Activated CD4-positive, alpha-beta T cell treated with anti-CD3 and anti-CD28 coated beads, Interleukin-2, amount 10 ng/mL, durations not matched to agents 7 days and 5 days (primary cell): ENCODE data around the gene CYB5D1. TPM values are rescaled to one million over a fixed set of nuclear protein-coding genes. Genes with fewer than 3 reads are reported as not detected.

Experiments used
- CTCF ChIA-PET: fragments of 350-600 bp; sonication (Branson Sonifier 250); formaldehyde crosslinking; loops from one replicate; lab custom pipeline; 2021; ENCODE audit warnings: antibody characterized with exemption; lab: Charles Lee
- POLR2A ChIA-PET: fragments of 350-600 bp; sonication (Branson Sonifier 250); formaldehyde crosslinking; loops from one replicate; lab custom pipeline; 2021; ENCODE audit warnings: antibody characterized with exemption; lab: Charles Lee
- DNase-seq: peaks from one replicate; pipeline ENCODE4 v3.0.0-alpha.2; 2020
- H3K27ac Mint-ChIP-seq: one replicate; pipeline ENCODE4 v1.8.0; 2021; ENCODE audit warnings: mild to moderate bottlenecking, moderate library complexity, mixed read lengths
- H3K27me3 Mint-ChIP-seq: one replicate; pipeline ENCODE4 v1.8.0; 2021; ENCODE audit warnings: mixed read lengths
- H3K36me3 Mint-ChIP-seq: one replicate; pipeline ENCODE4 v1.8.0; 2021; ENCODE audit warnings: low read depth, mixed read lengths
- H3K4me1 Mint-ChIP-seq: one replicate; pipeline ENCODE4 v1.8.0; 2021; ENCODE audit warnings: mixed read lengths
- H3K4me3 Mint-ChIP-seq: one replicate; pipeline ENCODE4 v1.8.0; 2021; ENCODE audit warnings: mild to moderate bottlenecking, moderate library complexity, mixed read lengths
- H3K9me3 Mint-ChIP-seq: one replicate; pipeline ENCODE4 v1.8.0; 2021; ENCODE audit warnings: mixed read lengths
- total RNA-seq, 2 experiments: library from RNA; stranded (reverse); gene quantifications; one replicate each; pipeline ENCODE4 v1.2.3, GENCODE V29; 2021

Gene CYB5D1
- total RNA-seq, 2 experiments from 2014 or later = 8.2 to 9.0 TPM

DNA sequence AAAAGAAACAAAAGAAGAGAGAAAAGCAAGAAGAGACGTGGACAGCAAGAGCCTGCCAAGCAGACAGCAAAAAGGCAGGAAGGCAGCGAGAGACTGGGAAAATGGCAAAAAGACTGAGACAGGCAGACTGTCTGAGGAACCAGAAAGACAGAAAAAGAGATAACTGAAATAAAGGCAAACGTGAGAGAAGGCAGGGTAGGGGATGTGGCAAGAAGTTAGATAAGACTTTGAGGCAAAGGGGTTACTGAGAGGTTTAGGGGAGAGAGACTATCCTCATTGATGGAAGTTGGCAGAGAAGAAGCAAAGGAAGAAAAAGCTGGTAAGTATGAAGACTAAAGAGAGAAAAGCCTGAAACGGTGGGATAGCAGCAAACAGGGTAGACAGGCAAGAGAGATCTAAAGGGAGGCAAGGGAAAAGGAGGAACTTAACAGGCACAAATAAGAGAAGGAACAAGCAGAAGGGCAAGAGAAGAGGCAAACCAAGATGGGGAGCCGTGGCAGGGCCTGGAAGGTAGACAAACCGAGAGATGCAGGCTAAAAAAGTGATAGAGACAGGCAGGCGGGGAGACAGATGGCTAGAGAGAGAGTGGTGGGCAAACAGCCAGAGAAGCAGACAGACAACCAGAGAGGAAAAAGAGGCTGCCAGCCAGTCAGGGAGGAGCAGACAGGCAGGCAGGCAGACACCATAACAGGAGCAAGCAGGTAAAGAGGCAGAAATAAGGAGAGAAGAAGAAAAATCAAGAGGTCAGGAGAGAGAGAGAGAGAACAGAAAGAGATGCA, 23.7 kb downstream of the CYB5D1 start:
- peaks cover 4% of the 10 kb centered on the region for H3K36me3 Mint-ChIP-seq
- H3K9me3 Mint-ChIP-seq = no peaks in the 10 kb centered on the region
- H3K27ac Mint-ChIP-seq = no peak overlapping the region
- H3K27me3 Mint-ChIP-seq = no peaks in the 10 kb centered on the region
- H3K4me3 Mint-ChIP-seq = no peak overlapping the region
- H3K4me1 Mint-ChIP-seq = peaks cover 7% of the 10 kb centered on the region
- no peak for DNase-seq
- CTCF ChIA-PET = no interaction called here
- POLR2A ChIA-PET = no interaction called here

DNA sequence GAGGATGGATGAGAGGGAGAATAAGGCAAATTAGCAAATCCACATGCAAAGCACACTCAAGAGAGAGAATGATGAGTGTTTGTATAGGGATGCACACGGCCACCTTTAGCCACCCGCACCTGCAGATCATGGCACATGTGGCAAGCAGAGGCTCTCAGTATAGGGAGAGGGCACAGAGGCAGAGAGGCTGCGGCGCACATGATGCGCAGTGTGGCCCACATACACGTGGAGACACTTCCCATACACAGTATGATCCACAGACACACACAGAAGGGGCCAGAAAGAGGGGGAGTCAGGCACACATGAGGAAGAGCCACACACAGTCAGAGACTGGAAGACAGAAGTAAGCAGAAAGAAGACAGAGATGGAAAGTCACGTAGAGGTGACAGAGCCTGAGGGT, 24.3 kb downstream of the CYB5D1 start:
- no peak for DNase-seq
- CTCF ChIA-PET = no interaction called here
- Mint-ChIP-seq H3K9me3 (no peaks in the 10 kb centered on the region), H3K4me3 (no peak overlapping the region), H3K36me3 (peaks cover 3% of the 10 kb centered on the region), H3K27ac (no peak overlapping the region), H3K27me3 (no peaks in the 10 kb centered on the region), H3K4me1 (peaks cover 7% of the 10 kb centered on the region)
- POLR2A ChIA-PET = no interaction called here

DNA sequence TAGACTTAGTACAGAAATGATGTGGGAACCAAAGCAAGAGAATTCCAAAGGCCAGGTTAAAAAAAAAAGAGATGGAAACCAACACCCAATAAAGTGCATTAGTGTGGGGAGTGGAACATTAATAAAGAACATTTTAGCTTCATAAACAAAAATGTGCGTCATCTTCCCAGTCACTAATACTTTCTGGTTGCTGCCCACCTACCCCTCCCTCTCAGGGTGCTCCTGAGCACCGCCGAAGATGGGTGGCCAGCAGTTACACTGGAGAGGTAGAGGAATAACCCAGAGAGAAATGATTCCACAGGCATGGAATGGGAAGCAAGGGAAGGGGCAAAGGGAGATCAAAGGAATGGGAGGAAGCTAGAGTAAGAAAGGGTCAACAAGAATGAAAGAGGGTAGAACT, 24.8 kb downstream of the CYB5D1 start:
- peaks cover 6% of the 10 kb centered on the region for H3K4me1 Mint-ChIP-seq
- peaks cover 3% of the 10 kb centered on the region for H3K36me3 Mint-ChIP-seq
- no peak overlapping the region for H3K4me3 Mint-ChIP-seq
- H3K27ac Mint-ChIP-seq = no peak overlapping the region
- H3K27me3 Mint-ChIP-seq = no peaks in the 10 kb centered on the region
- H3K9me3 Mint-ChIP-seq = no peaks in the 10 kb centered on the region
- DNase-seq = no peak
- ChIA-PET CTCF (interaction anchor here (1.2 to 1.6 kb wide), 2 partner anchors 11 to 107 kb away, joined by 4 to 5 read pairs; no protein-coding TSS in a partner anchor), POLR2A (no interaction called here)

DNA sequence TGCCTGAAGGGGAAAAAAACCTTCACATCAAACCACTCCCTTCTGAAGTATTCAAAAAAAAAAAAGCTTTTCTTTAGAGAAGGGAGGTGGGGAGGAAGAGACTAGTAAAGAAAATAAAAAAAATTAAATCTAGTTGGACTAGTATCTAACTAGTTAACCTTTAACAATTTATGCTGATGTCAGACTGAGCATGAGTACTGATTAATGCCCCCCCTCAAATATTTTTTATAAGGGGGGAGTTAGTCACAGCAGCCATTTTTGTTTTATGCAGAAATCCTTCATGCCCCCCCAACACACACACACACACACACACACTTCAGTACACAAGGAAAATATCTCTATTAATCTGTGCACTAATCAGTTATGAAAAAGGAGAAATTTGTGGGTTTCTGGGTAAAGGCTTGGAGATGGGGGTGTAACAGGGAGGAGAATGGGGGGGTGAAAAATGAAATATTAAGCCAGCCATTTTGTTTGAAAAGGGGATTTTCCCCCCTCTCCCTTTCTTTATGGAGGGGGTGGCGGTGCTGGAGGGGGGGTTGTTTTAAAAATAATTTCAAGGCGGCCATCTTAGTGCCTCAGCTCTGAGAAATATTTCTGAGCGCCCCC, 26.1 kb downstream of the CYB5D1 start:
- H3K27ac Mint-ChIP-seq = peak overlapping the region; percentile 85

DNA sequence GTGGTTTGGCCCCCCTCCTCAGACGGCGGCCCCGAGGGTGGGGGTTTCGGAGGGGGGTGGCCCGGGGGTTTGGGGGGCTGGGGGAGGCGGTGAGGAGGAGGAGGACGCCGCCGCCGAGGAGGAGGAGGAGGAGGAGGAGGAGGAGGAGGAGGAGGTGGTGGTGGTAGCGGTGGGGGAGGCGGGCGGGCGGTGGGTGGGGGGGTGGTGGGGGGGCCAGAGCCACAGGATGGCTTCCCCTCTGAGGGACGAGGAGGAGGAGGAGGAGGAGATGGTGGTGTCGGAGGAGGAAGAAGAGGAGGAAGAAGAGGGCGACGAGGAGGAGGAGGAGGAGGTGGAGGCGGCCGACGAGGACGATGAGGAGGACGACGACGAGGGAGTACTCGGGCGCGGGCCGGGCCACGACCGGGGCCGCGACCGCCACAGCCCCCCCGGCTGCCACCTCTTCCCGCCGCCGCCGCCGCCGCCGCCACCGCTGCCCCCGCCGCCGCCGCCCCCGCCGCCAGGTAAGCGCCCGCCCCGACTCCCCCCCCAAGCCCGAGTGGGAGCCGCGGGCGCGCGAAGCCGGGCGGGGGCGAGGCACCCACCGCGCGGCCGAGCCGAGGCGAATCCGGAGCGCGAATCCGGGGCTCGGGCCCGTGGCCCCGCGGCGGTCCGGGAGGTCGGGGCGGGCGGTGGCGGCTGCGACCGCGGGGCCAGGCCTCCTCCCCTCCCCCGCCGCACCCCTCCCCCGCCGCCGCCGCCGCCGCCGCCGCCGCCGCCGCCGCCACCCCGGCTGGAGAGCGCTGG, 27.0 kb downstream of the CYB5D1 start:
- Mint-ChIP-seq H3K4me3 (peak overlapping the region; percentile 71), H3K36me3 (peaks cover 6% of the 10 kb centered on the region), H3K27me3 (no peaks in the 10 kb centered on the region), H3K9me3 (no peaks in the 10 kb centered on the region), H3K27ac (peak overlapping the region; percentile 83), H3K4me1 (peaks cover 6% of the 10 kb centered on the region)
- ChIA-PET POLR2A (interaction anchor here (0.6 kb wide), 1 partner anchor 402 kb away, joined by 3 read pairs; no protein-coding TSS in a partner anchor), CTCF (no interaction called here)
- DNase-seq = peak; percentile 36

More for the DNA sequence above, 26.1 kb downstream of the CYB5D1 start:
- H3K36me3 Mint-ChIP-seq = peaks cover 3% of the 10 kb centered on the region
- H3K9me3 Mint-ChIP-seq = no peaks in the 10 kb centered on the region
- ChIA-PET CTCF (interaction anchor here (0.6 to 1.6 kb wide), 5 partner anchors 12 to 758 kb away, joined by 3 to 5 read pairs (median 3); partner anchors contain the start of gene PFAS), POLR2A (no interaction called here)
- H3K27me3 Mint-ChIP-seq = no peaks in the 10 kb centered on the region
- peak overlapping the region; percentile 71 for H3K4me3 Mint-ChIP-seq
- peaks cover 6% of the 10 kb centered on the region for H3K4me1 Mint-ChIP-seq
- DNase-seq = peak; percentile 35

DNA sequence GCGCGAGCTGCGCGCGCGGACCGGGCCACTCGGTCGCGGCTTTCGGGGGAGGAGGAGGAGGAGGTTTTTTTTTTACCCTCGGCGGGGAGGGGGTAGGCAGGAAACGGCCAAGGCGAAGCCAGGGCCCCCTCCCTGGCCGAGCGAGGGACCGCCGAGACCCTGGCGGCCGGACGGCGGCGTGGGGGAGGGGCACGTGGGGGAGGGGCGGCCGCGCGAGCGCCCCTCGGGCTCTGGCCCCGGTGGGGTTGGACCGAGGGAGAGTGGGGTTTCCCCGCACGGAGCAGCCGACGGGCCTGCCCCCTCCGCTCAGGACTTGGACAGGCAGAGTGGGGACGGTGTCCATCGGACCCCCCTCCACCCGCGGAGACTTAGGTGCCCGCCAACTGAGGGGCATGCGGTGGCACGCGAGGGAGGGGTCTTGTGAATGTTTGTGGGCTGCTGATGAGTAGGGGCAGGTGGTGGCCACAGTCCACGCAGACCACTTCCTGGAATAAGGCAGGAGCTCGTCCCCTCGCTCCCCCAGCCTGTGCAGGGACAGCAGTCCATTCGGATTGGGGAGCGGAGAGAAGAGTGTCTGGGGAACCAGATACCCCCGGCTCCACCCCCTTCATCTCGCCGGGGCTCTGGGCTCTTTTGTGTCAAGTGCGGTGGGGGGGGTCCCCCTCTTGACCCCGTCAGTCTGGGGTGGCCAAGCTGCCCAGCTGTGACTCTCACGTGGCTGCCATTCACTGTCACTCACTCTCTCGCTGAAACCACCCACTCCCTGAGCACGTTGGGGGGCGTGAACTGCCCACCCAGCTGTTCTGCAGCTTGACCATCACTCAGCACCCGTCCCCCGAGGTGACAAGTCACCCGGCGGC, 27.8 kb downstream of the CYB5D1 start:
- Mint-ChIP-seq H3K27ac (peak overlapping the region; percentile 72), H3K36me3 (peaks cover 14% of the 10 kb centered on the region), H3K4me3 (peak overlapping the region; percentile 62), H3K27me3 (no peaks in the 10 kb centered on the region), H3K4me1 (peaks cover 12% of the 10 kb centered on the region), H3K9me3 (no peaks in the 10 kb centered on the region)
- ChIA-PET POLR2A (interaction anchor here (0.6 kb wide), 2 partner anchors 88 to 401 kb away, joined by 3 read pairs; no protein-coding TSS in a partner anchor), CTCF (interaction anchor here (0.9 kb wide), 1 partner anchor 25 kb away, joined by 4 read pairs; no protein-coding TSS in a partner anchor)
- DNase-seq = peak; percentile 41

DNA sequence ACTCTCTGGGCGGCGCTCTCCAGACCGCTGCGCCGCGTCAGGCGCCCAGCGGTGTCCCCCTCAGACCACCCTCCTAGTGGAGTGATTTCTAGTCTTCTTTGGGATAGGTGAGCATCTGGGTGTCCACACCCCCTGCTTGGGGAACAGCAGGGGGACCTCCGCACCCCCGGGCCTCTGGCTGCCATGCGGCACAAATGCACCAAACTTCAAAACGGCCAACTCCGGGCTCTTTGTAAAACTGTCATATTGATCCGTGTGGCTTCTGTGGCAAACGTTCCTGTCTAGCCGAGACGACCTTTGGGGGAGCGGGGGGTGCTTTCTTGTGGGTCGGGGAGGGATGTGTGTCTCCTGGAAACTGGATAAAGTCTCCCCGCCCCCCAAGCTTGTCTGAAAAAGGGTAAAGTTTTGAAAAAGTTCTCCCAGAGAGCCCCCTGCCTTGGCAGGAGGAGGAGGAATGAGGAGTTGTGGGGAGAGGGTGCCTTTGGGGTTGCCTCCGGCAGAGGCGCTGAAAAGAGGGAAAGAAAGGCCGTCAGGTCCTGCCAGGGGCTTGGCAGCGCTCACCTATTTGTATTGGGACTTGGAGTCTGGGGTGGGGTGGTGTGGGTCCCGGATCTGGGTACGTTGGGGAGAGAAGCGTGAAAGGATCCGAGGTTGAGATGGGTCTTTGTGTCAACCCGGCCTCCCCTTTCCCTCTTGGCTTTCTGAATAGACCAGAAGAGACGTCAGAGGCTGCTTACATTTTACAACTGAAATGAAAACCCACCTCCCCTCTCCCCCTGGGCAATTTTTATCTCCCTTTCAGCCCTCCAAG, 28.6 kb downstream of the CYB5D1 start:
- CTCF ChIA-PET = interaction anchor here (0.9 kb wide), 1 partner anchor 26 kb away, joined by 4 read pairs; no protein-coding TSS in a partner anchor
- Mint-ChIP-seq H3K36me3 (peaks cover 22% of the 10 kb centered on the region), H3K27ac (no peak overlapping the region), H3K9me3 (no peaks in the 10 kb centered on the region), H3K27me3 (no peaks in the 10 kb centered on the region), H3K4me3 (no peak overlapping the region), H3K4me1 (peaks cover 13% of the 10 kb centered on the region)
- POLR2A ChIA-PET = interaction anchor here (0.6 kb wide), 1 partner anchor 87 kb away, joined by 3 read pairs; no protein-coding TSS in a partner anchor
- peak; percentile 65 for DNase-seq

DNA sequence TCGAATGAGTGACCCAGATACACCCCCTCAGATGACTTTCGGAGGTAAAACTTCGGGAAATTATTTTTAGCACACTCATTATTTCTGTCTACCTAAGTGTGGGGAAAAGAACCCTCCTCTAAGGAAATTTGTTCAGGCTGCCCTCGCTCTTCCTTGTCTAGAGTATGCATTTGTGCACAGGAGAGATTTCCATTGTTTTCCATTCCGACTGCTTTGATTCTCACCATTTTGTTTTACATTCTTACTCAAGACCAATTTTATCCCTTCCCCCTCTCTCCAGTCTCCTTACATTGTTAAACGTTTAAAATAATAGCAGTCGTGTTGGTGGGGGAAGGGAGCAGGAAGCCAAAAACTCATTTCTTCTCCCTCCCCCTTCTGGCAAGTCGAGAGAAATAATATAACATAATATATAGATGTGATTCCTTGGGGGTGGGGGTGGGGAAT, 29.3 kb downstream of the CYB5D1 start:
- Mint-ChIP-seq H3K4me1 (peaks cover 13% of the 10 kb centered on the region), H3K9me3 (no peaks in the 10 kb centered on the region), H3K36me3 (peaks cover 27% of the 10 kb centered on the region), H3K4me3 (no peak overlapping the region), H3K27me3 (no peaks in the 10 kb centered on the region), H3K27ac (no peak overlapping the region)
- DNase-seq = no peak
- CTCF ChIA-PET = no interaction called here
- POLR2A ChIA-PET = no interaction called here

DNA sequence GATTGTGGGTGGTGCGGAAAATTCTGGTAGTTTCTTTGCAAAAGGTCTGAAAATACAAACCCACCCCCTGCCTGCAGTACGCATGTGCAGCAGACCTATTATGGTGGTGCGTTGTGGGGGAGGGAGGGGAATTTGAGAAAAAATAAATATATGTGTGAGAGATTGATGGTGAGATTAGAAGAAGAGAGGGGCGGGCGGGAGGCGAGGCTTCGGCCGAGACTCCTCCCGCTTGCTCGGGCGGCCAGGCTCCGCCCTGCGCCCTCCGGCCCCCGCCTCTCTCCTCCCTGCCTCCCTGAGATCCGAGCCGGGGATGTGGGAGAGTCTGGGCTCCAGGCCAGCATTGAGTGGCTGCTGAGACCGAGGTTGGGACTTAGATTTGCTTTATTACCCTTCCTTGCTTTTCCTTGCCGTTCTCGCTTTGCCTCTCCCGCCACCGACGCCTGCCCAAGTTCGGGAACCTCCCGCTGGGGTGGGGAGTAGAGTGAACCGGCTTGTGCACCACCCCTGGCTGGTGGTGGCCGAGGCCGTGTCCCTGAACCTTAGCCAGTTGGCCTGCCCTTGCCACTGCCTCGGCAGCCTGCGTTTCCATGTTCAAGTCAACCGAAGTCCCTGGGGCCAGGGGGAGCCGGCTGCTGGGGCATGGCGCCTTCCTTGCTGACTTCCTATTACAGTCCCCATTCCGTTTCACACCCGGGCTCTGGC, 29.8 kb downstream of the CYB5D1 start:
- Mint-ChIP-seq H3K9me3 (no peaks in the 10 kb centered on the region), H3K36me3 (peaks cover 28% of the 10 kb centered on the region), H3K27ac (no peak overlapping the region), H3K4me3 (no peak overlapping the region), H3K27me3 (no peaks in the 10 kb centered on the region), H3K4me1 (peaks cover 13% of the 10 kb centered on the region)
- POLR2A ChIA-PET = no interaction called here
- CTCF ChIA-PET = interaction anchor here (1.2 kb wide), 1 partner anchor 53 kb away, joined by 3 read pairs; no protein-coding TSS in a partner anchor
- DNase-seq = peak; percentile 93

DNA sequence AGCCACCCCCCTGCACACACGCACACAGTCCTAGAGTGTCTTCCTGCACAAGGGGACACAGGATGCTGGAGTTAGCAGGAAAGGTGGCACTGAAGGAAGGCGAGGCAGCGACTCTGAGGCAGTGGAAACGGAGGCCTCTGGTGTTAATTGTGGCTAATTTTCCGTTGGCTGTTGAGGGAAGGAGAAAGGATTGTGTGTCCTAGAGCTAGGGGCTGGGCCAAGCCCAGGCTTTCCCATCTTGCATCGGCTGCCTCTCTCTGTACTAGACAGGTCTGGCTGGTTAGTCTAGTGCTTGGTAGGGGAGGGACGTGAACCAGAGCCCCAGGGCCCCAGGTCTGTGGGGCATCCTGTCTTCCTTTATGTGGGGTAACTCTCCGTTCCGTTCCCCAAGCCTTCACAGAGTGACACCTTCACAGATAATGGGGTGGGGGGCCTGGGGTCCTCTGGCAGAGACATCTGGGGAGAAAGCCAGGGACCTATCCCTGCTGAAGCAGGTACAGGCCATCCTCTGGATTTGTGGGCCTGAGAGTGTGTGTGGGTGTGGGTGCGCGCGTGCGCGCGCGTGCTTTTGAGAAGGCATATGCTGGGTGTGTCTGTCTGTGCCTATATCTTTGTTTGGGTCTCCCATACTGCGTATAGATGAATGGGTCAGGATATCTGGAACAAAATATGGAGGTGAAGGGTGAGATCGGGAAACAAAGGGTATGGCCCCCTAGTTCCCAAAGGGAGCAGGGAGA, 30.5 kb downstream of the CYB5D1 start, which contains the start of gene CHD3:
TSS of gene CHD3 (plus strand) at position 606 of the 737 bp plus-strand sequence. CDS start 212 bp downstream, outside the sequence.
- Mint-ChIP-seq H3K4me1 (peaks cover 14% of the 10 kb centered on the region), H3K4me3 (no peak within 1 kb of the TSS), H3K36me3 (peaks cover 32% of the 10 kb centered on the region), H3K27me3 (no peaks in the 10 kb centered on the region), H3K27ac (no peak within 1 kb of the TSS), H3K9me3 (no peaks in the 10 kb centered on the region)
- peak; percentile 46 for DNase-seq
- CTCF ChIA-PET = interaction anchor here (1.2 kb wide), 1 partner anchor 54 kb away, joined by 3 read pairs; no protein-coding TSS in a partner anchor
- POLR2A ChIA-PET = no interaction called here
